WI38 (cell line): ENCODE results near the gene PLEK.

Experiments used
- H3K4me3 ChIP-seq: 2 replicates; pipeline ENCODE4 v1.5.1; 2011; ENCODE audit warnings: low read depth, mild to moderate bottlenecking, control low read depth, low read length
- CTCF ChIP-seq: IDR thresholded peaks from 2 replicates; pipeline ENCODE4 v1.5.1; 2012; ENCODE audit warnings: low read depth, mild to moderate bottlenecking, control low read depth, low read length

PLEK gene

GRCh38 chr2:68432696-68433658 is 67.9 kb downstream of the PLEK start:
- TF ChIP-seq CTCF = no peak
- no peak overlapping the region for H3K4me3 ChIP-seq

GRCh38 chr2:68434981-68435380 is 69.9 kb downstream of the PLEK start:
- no peak overlapping the region for H3K4me3 ChIP-seq
- TF ChIP-seq CTCF = no peak

- no peak overlapping the region for H3K4me3 ChIP-seq
- TF ChIP-seq CTCF = no peak
Observed at GRCh38 chr2:68435615-68436014, 70.5 kb downstream of the PLEK start.

GRCh38 chr2:68436270-68436669 is 71.2 kb downstream of the PLEK start:
- no peak for TF ChIP-seq CTCF
- H3K4me3 ChIP-seq = no peak overlapping the region

- no peak overlapping the region for H3K4me3 ChIP-seq
- no peak for TF ChIP-seq CTCF
Observed at GRCh38 chr2:68438455-68439303, 73.6 kb downstream of the PLEK start.

GRCh38 chr2:68441179-68441993 is 76.3 kb downstream of the PLEK start:
- TF ChIP-seq CTCF = peak; percentile 73
- H3K4me3 ChIP-seq = no peak overlapping the region
